ENCODE results near the gene DSP.

DNA sequence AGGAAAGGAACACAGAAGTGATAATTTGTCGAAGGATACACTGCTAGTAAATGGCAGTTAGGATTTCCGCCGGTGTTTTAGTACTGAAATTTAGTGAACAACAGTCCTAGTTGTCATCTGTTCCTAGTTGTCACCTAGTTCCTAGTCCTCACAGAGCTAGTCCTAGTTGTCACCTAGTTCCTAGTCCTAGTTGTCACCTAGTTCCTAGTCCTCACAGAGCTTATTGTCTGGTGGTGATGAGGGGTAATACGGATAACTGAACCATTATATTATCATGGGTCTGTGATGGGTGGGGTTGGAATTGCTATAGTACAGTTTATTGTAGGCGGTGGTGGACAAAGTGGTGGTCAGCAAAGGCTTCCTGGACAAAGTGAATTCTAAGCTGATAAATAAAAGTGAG lies 50.3 kb downstream of the DSP start:
- TF ChIP-seq CTCF (IDR thresholded peaks at IDR 0.05), result no peak
- TF ChIP-seq, protein P1, sequence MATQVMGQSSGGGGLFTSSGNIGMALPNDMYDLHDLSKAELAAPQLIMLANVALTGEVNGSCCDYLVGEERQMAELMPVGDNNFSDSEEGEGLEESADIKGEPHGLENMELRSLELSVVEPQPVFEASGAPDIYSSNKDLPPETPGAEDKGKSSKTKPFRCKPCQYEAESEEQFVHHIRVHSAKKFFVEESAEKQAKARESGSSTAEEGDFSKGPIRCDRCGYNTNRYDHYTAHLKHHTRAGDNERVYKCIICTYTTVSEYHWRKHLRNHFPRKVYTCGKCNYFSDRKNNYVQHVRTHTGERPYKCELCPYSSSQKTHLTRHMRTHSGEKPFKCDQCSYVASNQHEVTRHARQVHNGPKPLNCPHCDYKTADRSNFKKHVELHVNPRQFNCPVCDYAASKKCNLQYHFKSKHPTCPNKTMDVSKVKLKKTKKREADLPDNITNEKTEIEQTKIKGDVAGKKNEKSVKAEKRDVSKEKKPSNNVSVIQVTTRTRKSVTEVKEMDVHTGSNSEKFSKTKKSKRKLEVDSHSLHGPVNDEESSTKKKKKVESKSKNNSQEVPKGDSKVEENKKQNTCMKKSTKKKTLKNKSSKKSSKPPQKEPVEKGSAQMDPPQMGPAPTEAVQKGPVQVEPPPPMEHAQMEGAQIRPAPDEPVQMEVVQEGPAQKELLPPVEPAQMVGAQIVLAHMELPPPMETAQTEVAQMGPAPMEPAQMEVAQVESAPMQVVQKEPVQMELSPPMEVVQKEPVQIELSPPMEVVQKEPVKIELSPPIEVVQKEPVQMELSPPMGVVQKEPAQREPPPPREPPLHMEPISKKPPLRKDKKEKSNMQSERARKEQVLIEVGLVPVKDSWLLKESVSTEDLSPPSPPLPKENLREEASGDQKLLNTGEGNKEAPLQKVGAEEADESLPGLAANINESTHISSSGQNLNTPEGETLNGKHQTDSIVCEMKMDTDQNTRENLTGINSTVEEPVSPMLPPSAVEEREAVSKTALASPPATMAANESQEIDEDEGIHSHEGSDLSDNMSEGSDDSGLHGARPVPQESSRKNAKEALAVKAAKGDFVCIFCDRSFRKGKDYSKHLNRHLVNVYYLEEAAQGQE (IDR thresholded peaks at IDR 0.05; ENCODE audit: insufficient read depth in 1 of 2, low read depth in 2 of 2, low read length in 1 of 2), result no peak

Measured in Panc1 (cell line).